ENCODE measurements around the gene LYPD4. TPM values are rescaled to one million over a fixed set of nuclear protein-coding genes. Genes with fewer than 3 reads are reported as not detected.

LYPD4 gene
- polyA plus RNA-seq, 2 of the 4 experiments (the other 2 are of a cell fraction) = not detected

- TF ChIP-seq CTCF (IDR thresholded peaks at IDR 0.05) = no peak
- no peak for TF ChIP-seq HOXB5 (CRISPR knock-in tag; IDR thresholded peaks at IDR 0.05)
- TF ChIP-seq CBX8 (IDR thresholded peaks at IDR 0.05) = no peak
- TF ChIP-seq FOXS1 (CRISPR knock-in tag; IDR thresholded peaks at IDR 0.05) = no peak
- no peak for TF ChIP-seq BHLHE40 (IDR thresholded peaks at IDR 0.05; ENCODE audit: low read depth, low read length)
- TF ChIP-seq EHF (CRISPR knock-in tag; IDR thresholded peaks at IDR 0.05) = no peak
- TF ChIP-seq FOSB (CRISPR knock-in tag; IDR thresholded peaks at IDR 0.05) = peak; percentile 86
- no peak; the same call in 1 of the 2 replicates for TF ChIP-seq HMGXB4 (CRISPR knock-in tag; IDR thresholded peaks at IDR 0.05; ENCODE audit: borderline replicate concordance)
- TF ChIP-seq POLR2AphosphoS2 (conservative IDR thresholded peaks at IDR 0.05; ENCODE audit: low read length) = peak; percentile 71; the same call in 1 of the 2 replicates
- TF ChIP-seq KDM5A (IDR thresholded peaks at IDR 0.05) = no peak
- no peak for TF ChIP-seq HDAC2 (IDR thresholded peaks at IDR 0.05)
- no peak for TF ChIP-seq ZNF302 (CRISPR knock-in tag; IDR thresholded peaks at IDR 0.05)
- TF ChIP-seq EHMT2 (IDR thresholded peaks at IDR 0.05; ENCODE audit: low read depth) = no peak
- peak; percentile 9; the same call in 1 of the 2 replicates for TF ChIP-seq TP53 (CRISPR knock-in tag; IDR thresholded peaks at IDR 0.05)
- TF ChIP-seq ZFP36 (IDR thresholded peaks at IDR 0.05; ENCODE audit: borderline replicate concordance, partially characterized antibody) = no peak
- TF ChIP-seq ATOH8 (CRISPR knock-in tag; IDR thresholded peaks at IDR 0.05; ENCODE audit: low read depth) = no peak
- TF ChIP-seq POLR2A (IDR thresholded peaks at IDR 0.05; ENCODE audit: low read length) = no peak
- no peak for TF ChIP-seq ZC3H11A (IDR thresholded peaks at IDR 0.05)
- TF ChIP-seq RFX5 (IDR thresholded peaks at IDR 0.05) = no peak
- no peak for TF ChIP-seq NR3C1 (IDR thresholded peaks at IDR 0.05)
- no peak for TF ChIP-seq RNF2 (IDR thresholded peaks at IDR 0.05; ENCODE audit: borderline replicate concordance, low read depth)
- peak; percentile 43; the same call in 1 of the 2 replicates for TF ChIP-seq TFCP2L1 (CRISPR knock-in tag; IDR thresholded peaks at IDR 0.05)
- no peak for TF ChIP-seq HES2 (IDR thresholded peaks at IDR 0.05)
- TF ChIP-seq ZSCAN20 (CRISPR knock-in tag; IDR thresholded peaks at IDR 0.05) = 0 out of 2 replicates have a peak, but pooled peaks have one; percentile 19
- TF ChIP-seq KDM1A (IDR thresholded peaks at IDR 0.05; ENCODE audit: low read depth) = no peak
- TF ChIP-seq HOXB13 (CRISPR knock-in tag; IDR thresholded peaks at IDR 0.05; ENCODE audit: low read depth) = no peak
- TF ChIP-seq E2F6 (IDR thresholded peaks at IDR 0.05; ENCODE audit: borderline replicate concordance, low read depth) = no peak; the same call in 1 of the 2 replicates
- no peak for TF ChIP-seq ESRRA (IDR thresholded peaks at IDR 0.05; ENCODE audit: borderline replicate concordance, low read length)
- TF ChIP-seq PBX3 (IDR thresholded peaks at IDR 0.05) = peak; percentile 9; the same call in 1 of the 2 replicates
- TF ChIP-seq JUN (IDR thresholded peaks at IDR 0.05) = peak in 1 of 2 experiments; percentile 10; a peak in 2 of 5 replicates
- no peak for TF ChIP-seq BCL3 (IDR thresholded peaks at IDR 0.05)
- TF ChIP-seq SMC3 (IDR thresholded peaks at IDR 0.05) = no peak
- no peak for TF ChIP-seq RARB (CRISPR knock-in tag; IDR thresholded peaks at IDR 0.05)
- TF ChIP-seq MAX (IDR thresholded peaks at IDR 0.05) = no peak
- TF ChIP-seq CHD4 (IDR thresholded peaks at IDR 0.05; ENCODE audit: borderline replicate concordance) = no peak
- TF ChIP-seq MAFK (IDR thresholded peaks at IDR 0.05; ENCODE audit: partially characterized antibody) = no peak
- TF ChIP-seq RCOR1 (IDR thresholded peaks at IDR 0.05; ENCODE audit: low read depth, low read length) = no peak
- no peak for TF ChIP-seq CBX2 (IDR thresholded peaks at IDR 0.05; ENCODE audit: borderline replicate concordance, low read depth)
These were observed 27.9 kb upstream of the LYPD4 start (continued) for GRCh38 chr19:41872384-41872774.
